Measurements from ENCODE around the gene LCE2C.
A peak's percentile ranks its signal among the peaks of the same experiment; 100 is the strongest.

- peak in 5 of 6 experiments; percentile 24 to 49 (median 35) for TF ChIP-seq CTCF (IDR thresholded peaks at IDR 0.05)
- no peak for TF ChIP-seq POLR2A (IDR thresholded peaks at IDR 0.05)
Measured at GRCh38 chr1:152654110-152654509, 21.0 kb upstream of the LCE2C start.

Data from adrenal gland (tissue), 5 donors.